Liver (tissue), 9 donors: ENCODE measurements around the gene KRT4. TPM values are rescaled to one million over a fixed set of nuclear protein-coding genes. Genes with fewer than 3 reads are reported as not detected.

ENCODE experiments used
- DNase-seq: peaks from one replicate; pipeline ENCODE4 v3.0.0-alpha.2; 2017; ENCODE audit warnings: low spot score
- H3K27ac ChIP-seq, 2 donors: one replicate each; pipeline ENCODE4 v1.7.0; 2013; ENCODE audit warnings: inconsistent platforms in 2 of 2, low read length in 2 of 2, control low read depth in 1 of 2, low read depth in 1 of 2, mild to moderate bottlenecking in 1 of 2
- H3K27me3 ChIP-seq, 4 donors: one replicate each; pipeline versions ENCODE4 v1.6.1 to v1.7.0; 2013; ENCODE audit warnings: low read length in 3 of 4, inconsistent platforms in 1 of 4, mild to moderate bottlenecking in 1 of 4, moderate library complexity in 1 of 4; ENCODE audit not compliant: control insufficient read depth in 4 of 4, insufficient read depth in 4 of 4
- H3K36me3 ChIP-seq, 4 donors: one replicate each; pipeline versions ENCODE4 v1.6.1 to v1.7.0; 2013; ENCODE audit warnings: low read length in 3 of 4, mild to moderate bottlenecking in 3 of 4, low read depth in 1 of 4, moderate library complexity in 1 of 4; ENCODE audit not compliant: control insufficient read depth in 4 of 4, insufficient read depth in 3 of 4
- H3K4me1 ChIP-seq, 4 donors: one replicate each; pipeline versions ENCODE4 v1.6.1 to v1.7.0; 2013; ENCODE audit warnings: low read length in 3 of 4, mild to moderate bottlenecking in 3 of 4, moderate library complexity in 1 of 4; ENCODE audit not compliant: control insufficient read depth in 4 of 4, insufficient read depth in 4 of 4
- H3K4me3 ChIP-seq, 3 donors: one replicate each; pipeline versions ENCODE4 v1.6.1 to v1.7.0; 2013; ENCODE audit warnings: low read length in 3 of 3, control low read depth in 1 of 3, low read depth in 1 of 3, mild to moderate bottlenecking in 1 of 3
- H3K9ac ChIP-seq, 2 donors: one replicate each; pipeline ENCODE4 v1.7.0; 2013; ENCODE audit warnings: low read length in 2 of 2, mild to moderate bottlenecking in 2 of 2, moderate library complexity in 2 of 2, control low read depth in 1 of 2, low read depth in 1 of 2
- H3K9me3 ChIP-seq, 4 donors: one replicate each; pipeline versions ENCODE4 v1.6.1 to v1.7.0; 2013; ENCODE audit warnings: low read length in 3 of 4; ENCODE audit not compliant: control insufficient read depth in 4 of 4
- EGR1 ChIP-seq, 2 donors: IDR thresholded peaks; 2 replicates each; pipeline ENCODE4 v1.6.1; 2016 to 2018; ENCODE audit warnings: antibody characterized with exemption in 2 of 2, low read depth in 2 of 2
- FOXA1 ChIP-seq: IDR thresholded peaks from 2 replicates; pipeline ENCODE4 v1.6.1; 2016; ENCODE audit warnings: antibody characterized with exemption
- FOXA2 ChIP-seq: IDR thresholded peaks from 2 replicates; pipeline ENCODE4 v1.6.1; 2016; ENCODE audit warnings: antibody characterized with exemption
- GABPA ChIP-seq, 2 donors: IDR thresholded peaks in 1 of 2; conservative IDR thresholded peaks in 1 of 2; 2 replicates each; pipeline ENCODE4 v1.6.1; 2016; ENCODE audit warnings: antibody characterized with exemption in 2 of 2, mild to moderate bottlenecking in 1 of 2, moderate library complexity in 1 of 2
- HNF4A ChIP-seq, 2 donors: conservative IDR thresholded peaks; 2 replicates each; pipeline ENCODE4 v1.6.1; 2016; ENCODE audit warnings: antibody characterized with exemption in 2 of 2, mild to moderate bottlenecking in 2 of 2
- HNF4G ChIP-seq: IDR thresholded peaks from 2 replicates; pipeline ENCODE4 v1.6.1; 2016; ENCODE audit warnings: antibody characterized with exemption
- JUND ChIP-seq, 2 donors: IDR thresholded peaks; 2 replicates each; pipeline ENCODE4 v1.6.1; 2016; ENCODE audit warnings: antibody characterized with exemption in 2 of 2
- NR2F2 ChIP-seq: IDR thresholded peaks from 2 replicates; pipeline ENCODE4 v1.6.1; 2016; ENCODE audit warnings: antibody characterized with exemption
- RAD21 ChIP-seq, 2 donors: IDR thresholded peaks; 2 replicates each; pipeline ENCODE4 v1.6.1; 2016; ENCODE audit warnings: antibody characterized with exemption in 2 of 2, mild to moderate bottlenecking in 2 of 2
- RXRA ChIP-seq, 2 donors: IDR thresholded peaks; 2 replicates each; pipeline ENCODE4 v1.6.1; 2017 to 2018; ENCODE audit warnings: antibody characterized with exemption in 2 of 2, mild to moderate bottlenecking in 1 of 2
- SP1 ChIP-seq: IDR thresholded peaks from 2 replicates; pipeline ENCODE4 v1.6.1; 2018; ENCODE audit warnings: antibody characterized with exemption, mild to moderate bottlenecking
- TAF1 ChIP-seq: conservative IDR thresholded peaks from 2 replicates; pipeline ENCODE4 v1.6.1; 2016; ENCODE audit warnings: antibody characterized with exemption, mild to moderate bottlenecking
- YY1 ChIP-seq: IDR thresholded peaks from 2 replicates; pipeline ENCODE4 v1.6.1; 2016; ENCODE audit warnings: antibody characterized with exemption, mild to moderate bottlenecking
- WGBS: extraction: QIAGEN DNeasy Blood & Tissue Kit; methylation state at CpG from one replicate; pipeline ENCODE4 v1.1.7; 2013; 5-methylcytosine and 5-hydroxymethylcytosine counted together
- polyA plus RNA-seq, 2 donors: library from polyadenylated mRNA; stranded (reverse) in 1 of 2; unstranded in 1 of 2; fragments of 200-250 nt in 1 of 2; fragments of >200 nt in 1 of 2; fragmentation: Nextera tagmentation in 1 of 2; extraction: Ambion mirVana in 1 of 2; gene quantifications; one replicate each; pipeline versions ENCODE4 v1.2.1 to v1.2.3, GENCODE V29; 2013 to 2015
- total RNA-seq, 2 donors: library from RNA; depleted of rRNA; stranded (reverse); fragments of >200 nt; gene quantifications; one replicate each; pipeline ENCODE4 v1.2.3, GENCODE V29; 2014
- TF ChIP-seq, protein P1 (sequence below): IDR thresholded peaks from 2 replicates; pipeline ENCODE4 v1.6.1; 2016; ENCODE audit warnings: antibody characterized with exemption
- TF ChIP-seq, protein P2 (sequence below): IDR thresholded peaks from 2 replicates; pipeline ENCODE4 v1.6.1; 2016; ENCODE audit warnings: antibody characterized with exemption
- TF ChIP-seq, protein P3 (sequence below): fragments of 150-350 bp; IDR thresholded peaks from 2 replicates; pipeline ENCODE4 v1.5.1; 2017; ENCODE audit warnings: improper control_type of control experiment, low read depth, low read length; ENCODE audit not compliant: missing input control
- TF ChIP-seq, protein P4 (sequence below): IDR thresholded peaks from 2 replicates; pipeline ENCODE4 v1.6.1; 2016; ENCODE audit warnings: antibody characterized with exemption
- TF ChIP-seq, protein P5 (sequence below): IDR thresholded peaks from 2 replicates; pipeline ENCODE4 v1.6.1; 2016; ENCODE audit warnings: antibody characterized with exemption, mild to moderate bottlenecking
- donor health status: healthy.
- donor health status: healthy.
- donor health status: healthy.
- donor health status: healthy.
- donor health status: healthy.

Gene KRT4
- total and polyA plus RNA-seq, 4 donors: 0.05 to 0.23 TPM; not detected in 2

DNA sequence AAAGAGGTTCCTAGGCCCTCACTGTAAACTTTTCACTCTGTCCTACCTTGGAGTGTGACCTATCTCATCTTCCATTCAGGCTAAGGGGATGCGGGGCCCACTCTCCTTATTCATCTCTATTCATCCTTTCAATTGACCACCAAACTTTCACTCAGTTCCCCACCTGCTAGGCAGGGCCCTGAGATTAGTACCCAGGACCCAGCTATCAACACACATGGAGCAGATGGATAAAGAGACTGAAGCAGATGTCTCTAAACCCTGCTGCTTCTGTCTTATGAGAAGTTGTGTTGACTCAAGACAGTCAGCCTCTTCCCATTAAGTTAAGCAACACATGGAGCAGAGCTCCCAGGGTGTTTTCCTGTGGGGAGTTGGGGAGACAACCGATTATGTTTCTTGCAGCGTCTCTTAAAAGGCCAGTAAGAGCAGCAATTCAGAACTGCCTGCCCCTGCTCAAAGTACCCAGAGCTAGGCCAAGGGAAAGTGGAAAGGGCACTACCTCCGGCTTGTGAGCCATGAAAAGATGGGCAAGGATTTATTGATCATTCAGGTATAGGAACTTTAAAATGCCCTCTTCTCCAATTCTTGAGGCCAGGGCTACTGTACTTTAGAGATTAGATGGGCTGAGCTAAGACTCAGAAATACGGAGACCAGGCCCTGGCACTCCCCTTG lies 47.4 kb downstream of the KRT4 start (continued):
- TF ChIP-seq, protein P1, sequence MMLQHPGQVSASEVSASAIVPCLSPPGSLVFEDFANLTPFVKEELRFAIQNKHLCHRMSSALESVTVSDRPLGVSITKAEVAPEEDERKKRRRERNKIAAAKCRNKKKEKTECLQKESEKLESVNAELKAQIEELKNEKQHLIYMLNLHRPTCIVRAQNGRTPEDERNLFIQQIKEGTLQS: no peak

DNA sequence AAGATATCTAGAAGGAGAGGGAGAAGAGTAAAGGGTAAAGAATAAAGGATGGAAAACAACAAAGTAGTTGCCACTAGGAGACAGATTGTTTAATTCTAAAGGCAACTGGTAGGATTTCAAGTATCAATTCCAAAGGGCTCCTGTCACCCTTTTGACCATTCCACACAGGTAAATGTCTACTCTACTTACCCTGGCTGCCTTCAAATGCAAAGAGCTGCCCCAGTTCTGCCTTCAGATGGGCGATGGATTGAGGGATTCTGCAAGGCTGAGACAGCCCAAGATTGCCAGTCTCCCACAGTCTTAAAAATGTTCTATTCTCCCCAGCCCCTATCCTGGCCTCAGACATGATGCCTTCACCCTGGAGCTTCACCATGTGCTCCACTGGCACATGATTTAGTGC lies 48.2 kb downstream of the KRT4 start:
- H3K27me3 ChIP-seq: peaks cover 0 to 7% (median 0%) of the 10 kb centered on the region in 4 donors
- no peak for DNase-seq
- TF ChIP-seq FOXA1: no peak
- TF ChIP-seq, protein P2, sequence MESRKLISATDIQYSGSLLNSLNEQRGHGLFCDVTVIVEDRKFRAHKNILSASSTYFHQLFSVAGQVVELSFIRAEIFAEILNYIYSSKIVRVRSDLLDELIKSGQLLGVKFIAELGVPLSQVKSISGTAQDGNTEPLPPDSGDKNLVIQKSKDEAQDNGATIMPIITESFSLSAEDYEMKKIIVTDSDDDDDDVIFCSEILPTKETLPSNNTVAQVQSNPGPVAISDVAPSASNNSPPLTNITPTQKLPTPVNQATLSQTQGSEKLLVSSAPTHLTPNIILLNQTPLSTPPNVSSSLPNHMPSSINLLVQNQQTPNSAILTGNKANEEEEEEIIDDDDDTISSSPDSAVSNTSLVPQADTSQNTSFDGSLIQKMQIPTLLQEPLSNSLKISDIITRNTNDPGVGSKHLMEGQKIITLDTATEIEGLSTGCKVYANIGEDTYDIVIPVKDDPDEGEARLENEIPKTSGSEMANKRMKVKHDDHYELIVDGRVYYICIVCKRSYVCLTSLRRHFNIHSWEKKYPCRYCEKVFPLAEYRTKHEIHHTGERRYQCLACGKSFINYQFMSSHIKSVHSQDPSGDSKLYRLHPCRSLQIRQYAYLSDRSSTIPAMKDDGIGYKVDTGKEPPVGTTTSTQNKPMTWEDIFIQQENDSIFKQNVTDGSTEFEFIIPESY: no peak
- TF ChIP-seq, protein P3, sequence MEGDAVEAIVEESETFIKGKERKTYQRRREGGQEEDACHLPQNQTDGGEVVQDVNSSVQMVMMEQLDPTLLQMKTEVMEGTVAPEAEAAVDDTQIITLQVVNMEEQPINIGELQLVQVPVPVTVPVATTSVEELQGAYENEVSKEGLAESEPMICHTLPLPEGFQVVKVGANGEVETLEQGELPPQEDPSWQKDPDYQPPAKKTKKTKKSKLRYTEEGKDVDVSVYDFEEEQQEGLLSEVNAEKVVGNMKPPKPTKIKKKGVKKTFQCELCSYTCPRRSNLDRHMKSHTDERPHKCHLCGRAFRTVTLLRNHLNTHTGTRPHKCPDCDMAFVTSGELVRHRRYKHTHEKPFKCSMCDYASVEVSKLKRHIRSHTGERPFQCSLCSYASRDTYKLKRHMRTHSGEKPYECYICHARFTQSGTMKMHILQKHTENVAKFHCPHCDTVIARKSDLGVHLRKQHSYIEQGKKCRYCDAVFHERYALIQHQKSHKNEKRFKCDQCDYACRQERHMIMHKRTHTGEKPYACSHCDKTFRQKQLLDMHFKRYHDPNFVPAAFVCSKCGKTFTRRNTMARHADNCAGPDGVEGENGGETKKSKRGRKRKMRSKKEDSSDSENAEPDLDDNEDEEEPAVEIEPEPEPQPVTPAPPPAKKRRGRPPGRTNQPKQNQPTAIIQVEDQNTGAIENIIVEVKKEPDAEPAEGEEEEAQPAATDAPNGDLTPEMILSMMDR: no peak
- no peak for TF ChIP-seq RAD21 (IDR thresholded peaks at IDR 0.05)
- no peak for TF ChIP-seq TAF1
- TF ChIP-seq, protein P4, sequence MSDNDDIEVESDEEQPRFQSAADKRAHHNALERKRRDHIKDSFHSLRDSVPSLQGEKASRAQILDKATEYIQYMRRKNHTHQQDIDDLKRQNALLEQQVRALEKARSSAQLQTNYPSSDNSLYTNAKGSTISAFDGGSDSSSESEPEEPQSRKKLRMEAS: no peak
- TF ChIP-seq HNF4A (conservative IDR thresholded peaks at IDR 0.05): no peak
- no peak for TF ChIP-seq NR2F2
- TF ChIP-seq, protein P5, sequence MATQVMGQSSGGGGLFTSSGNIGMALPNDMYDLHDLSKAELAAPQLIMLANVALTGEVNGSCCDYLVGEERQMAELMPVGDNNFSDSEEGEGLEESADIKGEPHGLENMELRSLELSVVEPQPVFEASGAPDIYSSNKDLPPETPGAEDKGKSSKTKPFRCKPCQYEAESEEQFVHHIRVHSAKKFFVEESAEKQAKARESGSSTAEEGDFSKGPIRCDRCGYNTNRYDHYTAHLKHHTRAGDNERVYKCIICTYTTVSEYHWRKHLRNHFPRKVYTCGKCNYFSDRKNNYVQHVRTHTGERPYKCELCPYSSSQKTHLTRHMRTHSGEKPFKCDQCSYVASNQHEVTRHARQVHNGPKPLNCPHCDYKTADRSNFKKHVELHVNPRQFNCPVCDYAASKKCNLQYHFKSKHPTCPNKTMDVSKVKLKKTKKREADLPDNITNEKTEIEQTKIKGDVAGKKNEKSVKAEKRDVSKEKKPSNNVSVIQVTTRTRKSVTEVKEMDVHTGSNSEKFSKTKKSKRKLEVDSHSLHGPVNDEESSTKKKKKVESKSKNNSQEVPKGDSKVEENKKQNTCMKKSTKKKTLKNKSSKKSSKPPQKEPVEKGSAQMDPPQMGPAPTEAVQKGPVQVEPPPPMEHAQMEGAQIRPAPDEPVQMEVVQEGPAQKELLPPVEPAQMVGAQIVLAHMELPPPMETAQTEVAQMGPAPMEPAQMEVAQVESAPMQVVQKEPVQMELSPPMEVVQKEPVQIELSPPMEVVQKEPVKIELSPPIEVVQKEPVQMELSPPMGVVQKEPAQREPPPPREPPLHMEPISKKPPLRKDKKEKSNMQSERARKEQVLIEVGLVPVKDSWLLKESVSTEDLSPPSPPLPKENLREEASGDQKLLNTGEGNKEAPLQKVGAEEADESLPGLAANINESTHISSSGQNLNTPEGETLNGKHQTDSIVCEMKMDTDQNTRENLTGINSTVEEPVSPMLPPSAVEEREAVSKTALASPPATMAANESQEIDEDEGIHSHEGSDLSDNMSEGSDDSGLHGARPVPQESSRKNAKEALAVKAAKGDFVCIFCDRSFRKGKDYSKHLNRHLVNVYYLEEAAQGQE: no peak
- TF ChIP-seq SP1: no peak
- TF ChIP-seq HNF4G: no peak
- no peak for TF ChIP-seq RXRA (IDR thresholded peaks at IDR 0.05)
- no peak for TF ChIP-seq EGR1 (IDR thresholded peaks at IDR 0.05; ENCODE audit: low read depth in 2 of 2)
- TF ChIP-seq, protein P1: no peak
- TF ChIP-seq JUND (IDR thresholded peaks at IDR 0.05): no peak
- TF ChIP-seq FOXA2: no peak
- TF ChIP-seq GABPA (IDR thresholded peaks at IDR 0.05 in 1 of 2, conservative IDR thresholded peaks at IDR 0.05 in 1 of 2): no peak
- TF ChIP-seq YY1: no peak
- no peak overlapping the region for H3K4me3 ChIP-seq
- no peaks in the 10 kb centered on the region for H3K4me1 ChIP-seq
- H3K27ac ChIP-seq: no peak overlapping the region
- peaks cover 0 to 4% (median 1%) of the 10 kb centered on the region in 4 donors for H3K9me3 ChIP-seq
- no peaks in the 10 kb centered on the region for H3K36me3 ChIP-seq
- 59% methylated on average over 1 of the region's 1 CpG for WGBS
- no peak overlapping the region for H3K9ac ChIP-seq
